BJ (cell line): Measurements from ENCODE around the gene AP3B2. TPM values are rescaled to one million over a fixed set of nuclear protein-coding genes. Genes with fewer than 3 reads are reported as not detected.

ENCODE experiments used
- CTCF ChIA-PET: fragments of 350-600 bp; formaldehyde crosslinking; extraction: SDS; loops from one replicate; lab custom pipeline; 2021; ENCODE audit warnings: antibody characterized with exemption, inconsistent platforms; lab: Yijun Ruan, JAX
- POLR2A ChIA-PET: fragments of 300-600 bp; sonication (Branson Sonifier 250); formaldehyde crosslinking; extraction: SDS; loops from one replicate; lab custom pipeline; 2021; ENCODE audit warnings: antibody characterized with exemption; lab: Charles Lee
- DNase-seq: peaks from one replicate; pipeline ENCODE4 v3.0.0-alpha.2; 2011; ENCODE audit warnings: low read depth
- H3K27me3 ChIP-seq: 2 replicates; pipeline ENCODE4 v1.6.0; 2011; ENCODE audit warnings: low read length; ENCODE audit not compliant: control insufficient read depth, insufficient read depth
- H3K36me3 ChIP-seq: 2 replicates; pipeline ENCODE4 v1.5.1; 2011; ENCODE audit warnings: low read length; ENCODE audit not compliant: control insufficient read depth, insufficient read depth
- H3K4me3 ChIP-seq: 2 replicates; pipeline ENCODE4 v1.5.1; 2011; ENCODE audit warnings: low read depth, mild to moderate bottlenecking, control low read depth, low read length
- polyA plus RNA-seq: library from polyadenylated mRNA; depleted of rRNA; stranded (reverse); fragments of >200 nt; gene quantifications from 2 replicates; pipeline ENCODE4 v1.2.3, GENCODE V29; 2011
- TF ChIP-seq, protein P1 (sequence below): IDR thresholded peaks from 2 replicates; pipeline ENCODE4 v1.5.1; 2011; ENCODE audit warnings: low read depth, mild to moderate bottlenecking, control low read depth, inconsistent platforms, low read length, moderate library complexity; ENCODE audit not compliant: insufficient read depth

The AP3B2 gene
- polyA plus RNA-seq, 1 experiment: 0.54 TPM

DNA sequence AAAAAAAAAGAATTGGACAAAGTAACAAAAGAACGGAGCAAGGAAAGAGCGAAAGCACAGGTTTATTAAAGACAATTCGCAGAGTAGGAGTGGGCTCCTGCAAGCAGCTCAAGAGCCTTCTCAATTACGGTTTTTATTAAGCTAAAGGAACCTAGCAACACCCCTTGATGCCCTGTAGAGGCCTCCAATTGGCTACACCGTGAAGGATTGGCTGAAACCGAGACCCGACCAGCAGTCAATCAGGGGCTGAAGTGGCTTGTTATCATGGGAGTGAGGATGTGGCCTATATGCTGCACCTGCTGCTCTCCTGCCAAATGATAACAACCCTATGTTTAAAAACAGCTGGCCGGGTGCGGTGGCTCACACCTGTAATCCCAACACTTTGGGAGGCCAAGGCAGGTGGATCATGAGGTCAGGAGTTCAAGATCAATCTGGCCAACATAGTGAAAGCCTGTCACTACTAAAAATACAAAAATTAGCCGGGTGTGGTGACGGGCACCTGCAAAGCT lies 20.4 kb upstream of the AP3B2 start:
- DNase-seq: no peak
- Histone ChIP-seq H3K4me3 (no peak overlapping the region), H3K36me3 (no peaks in the 10 kb centered on the region), H3K27me3 (no peaks in the 10 kb centered on the region)
- ChIA-PET CTCF (interaction anchor here (0.7 kb wide), 1 partner anchor 16 kb away, joined by 3 read pairs; no protein-coding TSS in a partner anchor), POLR2A (interaction anchor here (0.6 kb wide), 1 partner anchor 256 kb away, joined by 3 read pairs; the partner anchor contains the start of gene RAMAC)
- TF ChIP-seq, protein P1, sequence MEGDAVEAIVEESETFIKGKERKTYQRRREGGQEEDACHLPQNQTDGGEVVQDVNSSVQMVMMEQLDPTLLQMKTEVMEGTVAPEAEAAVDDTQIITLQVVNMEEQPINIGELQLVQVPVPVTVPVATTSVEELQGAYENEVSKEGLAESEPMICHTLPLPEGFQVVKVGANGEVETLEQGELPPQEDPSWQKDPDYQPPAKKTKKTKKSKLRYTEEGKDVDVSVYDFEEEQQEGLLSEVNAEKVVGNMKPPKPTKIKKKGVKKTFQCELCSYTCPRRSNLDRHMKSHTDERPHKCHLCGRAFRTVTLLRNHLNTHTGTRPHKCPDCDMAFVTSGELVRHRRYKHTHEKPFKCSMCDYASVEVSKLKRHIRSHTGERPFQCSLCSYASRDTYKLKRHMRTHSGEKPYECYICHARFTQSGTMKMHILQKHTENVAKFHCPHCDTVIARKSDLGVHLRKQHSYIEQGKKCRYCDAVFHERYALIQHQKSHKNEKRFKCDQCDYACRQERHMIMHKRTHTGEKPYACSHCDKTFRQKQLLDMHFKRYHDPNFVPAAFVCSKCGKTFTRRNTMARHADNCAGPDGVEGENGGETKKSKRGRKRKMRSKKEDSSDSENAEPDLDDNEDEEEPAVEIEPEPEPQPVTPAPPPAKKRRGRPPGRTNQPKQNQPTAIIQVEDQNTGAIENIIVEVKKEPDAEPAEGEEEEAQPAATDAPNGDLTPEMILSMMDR: no peak

DNA sequence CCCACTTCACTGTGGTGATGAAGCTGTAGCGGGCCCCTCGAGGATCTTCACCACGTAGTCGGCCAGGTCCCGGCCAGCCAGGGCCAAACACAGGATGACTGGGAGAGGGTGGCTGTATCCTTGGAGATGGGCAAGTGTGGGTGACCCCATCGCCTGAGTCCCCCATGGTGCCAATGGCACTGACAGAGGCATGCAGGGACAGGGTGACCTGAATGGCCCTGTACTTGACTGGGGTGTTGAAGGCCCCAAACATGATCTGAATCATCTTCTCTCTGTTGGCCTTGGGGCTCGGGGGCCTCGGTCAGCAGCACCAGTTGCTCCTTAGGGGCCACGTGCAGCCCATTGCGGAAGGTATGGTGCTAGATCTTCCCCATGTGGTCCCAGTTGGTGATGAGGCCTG lies 17.1 kb upstream of the AP3B2 start:
- Histone ChIP-seq H3K4me3 (no peak overlapping the region), H3K27me3 (no peaks in the 10 kb centered on the region), H3K36me3 (no peaks in the 10 kb centered on the region)
- DNase-seq: no peak
- CTCF ChIA-PET: no interaction called here
- POLR2A ChIA-PET: no interaction called here
- TF ChIP-seq, protein P1: no peak

DNA sequence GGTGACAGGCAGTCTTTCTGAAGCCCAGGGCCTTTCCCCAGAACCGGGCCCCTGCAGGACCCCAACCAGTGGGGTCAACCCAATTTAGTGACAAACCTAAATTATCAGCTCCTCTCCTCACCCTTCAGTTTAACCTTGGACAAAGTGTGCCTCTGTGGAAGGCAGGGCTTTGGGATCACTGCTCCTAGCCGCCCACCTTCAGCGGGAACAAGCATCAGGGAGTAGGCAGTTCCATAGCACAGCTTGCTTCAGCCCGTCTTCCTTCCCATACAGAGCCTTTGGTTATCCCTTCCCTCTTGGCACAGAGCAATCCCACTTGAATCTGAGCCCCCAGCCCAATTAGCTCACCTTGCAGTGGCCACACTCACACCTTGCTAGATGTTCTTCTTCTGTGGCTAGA lies 5.3 kb upstream of the AP3B2 start:
- POLR2A ChIA-PET: no interaction called here
- CTCF ChIA-PET: interaction anchor here (0.7 kb wide), 1 partner anchor 15 kb away, joined by 3 read pairs; no protein-coding TSS in a partner anchor
- TF ChIP-seq, protein P1: no peak
- no peak overlapping the region for H3K4me3 ChIP-seq
- peaks cover 2% of the 10 kb centered on the region; the same call in 1 of the 2 replicates for H3K27me3 ChIP-seq
- H3K36me3 ChIP-seq: no peaks in the 10 kb centered on the region
- no peak for DNase-seq

DNA sequence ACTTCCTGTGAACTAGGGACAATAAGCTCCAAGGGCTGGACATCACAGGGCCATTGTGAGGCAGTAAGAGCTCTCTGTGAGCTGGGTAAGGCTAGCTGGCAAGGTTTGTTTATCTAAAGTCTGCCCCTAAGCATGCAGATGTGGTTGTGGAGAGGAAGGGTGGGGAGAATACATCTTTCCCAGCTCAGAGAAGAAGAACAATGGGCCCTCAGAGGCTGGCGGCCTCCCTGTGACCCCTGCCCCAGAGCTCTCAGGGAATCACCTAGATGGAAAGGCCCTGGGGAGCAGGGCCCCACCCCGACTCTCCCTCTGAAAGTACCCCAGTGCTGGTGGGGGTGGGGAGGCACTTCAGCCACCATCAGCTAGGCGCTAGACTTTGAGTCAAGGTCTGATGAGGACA lies 4.3 kb upstream of the AP3B2 start:
- Histone ChIP-seq H3K36me3 (no peaks in the 10 kb centered on the region), H3K4me3 (no peak overlapping the region), H3K27me3 (peaks cover 2% of the 10 kb centered on the region; the same call in 1 of the 2 replicates)
- ChIA-PET POLR2A (no interaction called here), CTCF (no interaction called here)
- TF ChIP-seq, protein P1: no peak
- no peak for DNase-seq

DNA sequence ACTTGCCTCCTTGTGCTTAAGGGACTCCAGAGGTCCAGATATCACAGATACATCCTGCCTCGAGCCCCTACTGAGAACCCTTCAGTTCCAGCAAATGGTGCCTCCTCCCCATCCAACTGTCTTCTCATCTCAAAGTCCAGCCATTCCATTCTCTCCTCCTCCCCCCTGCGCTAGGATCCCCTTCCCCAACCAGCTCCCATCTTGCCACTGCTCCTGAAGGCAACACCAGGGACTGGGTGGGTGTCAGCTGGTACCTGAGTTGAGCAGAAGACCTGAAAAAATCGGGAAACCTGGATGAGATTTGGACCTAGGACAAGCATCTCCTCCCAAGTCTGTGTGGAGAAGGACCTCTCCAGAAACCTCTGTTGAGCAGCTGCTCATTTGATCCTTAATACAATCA lies 2.4 kb upstream of the AP3B2 start:
- no peak for DNase-seq
- CTCF ChIA-PET: no interaction called here
- Histone ChIP-seq H3K36me3 (no peaks in the 10 kb centered on the region), H3K4me3 (no peak overlapping the region), H3K27me3 (peaks cover 2% of the 10 kb centered on the region; the same call in 1 of the 2 replicates)
- POLR2A ChIA-PET: no interaction called here
- TF ChIP-seq, protein P1: no peak
